Measurements from ENCODE around the gene AHCTF1. TPM values are rescaled to one million over a fixed set of nuclear protein-coding genes. Genes with fewer than 3 reads are reported as not detected.
A peak's percentile ranks its signal among the peaks of the same experiment; 100 is the strongest.

AHCTF1 gene
- total RNA-seq, 1 donor from 2014 or later, result 20.8 TPM

- TF ChIP-seq CTCF (IDR thresholded peaks at IDR 0.05; ENCODE audit: borderline replicate concordance), result no peak
- Histone ChIP-seq H3K9me3 (replicated peaks) (no peaks in the 10 kb centered on the region), H3K36me3 (no peaks in the 10 kb centered on the region), H3K27me3 (ENCODE audit: low read depth) (no peaks in the 10 kb centered on the region), H3K4me3 (peak overlapping the region; percentile 42), H3K4me1 (peaks cover 35% of the 10 kb centered on the region), H3K27ac (replicated peaks) (peak overlapping the region; percentile 75)
- intact Hi-C loops (cut with micrococcal nuclease), result no loop called here
- peak; percentile 39 for DNase-seq
Measured at GRCh38 chr1:246794828-246795671, 136.7 kb downstream of the AHCTF1 start.

GRCh38 chr1:246794048-246794827 is 137.5 kb downstream of the AHCTF1 start:
- Histone ChIP-seq H3K4me1 (peaks cover 29% of the 10 kb centered on the region), H3K9me3 (replicated peaks) (no peaks in the 10 kb centered on the region), H3K36me3 (no peaks in the 10 kb centered on the region), H3K4me3 (no peak overlapping the region), H3K27me3 (ENCODE audit: low read depth) (peaks cover 5% of the 10 kb centered on the region), H3K27ac (replicated peaks) (peak overlapping the region; percentile 75)
- no peak for TF ChIP-seq CTCF (IDR thresholded peaks at IDR 0.05; ENCODE audit: borderline replicate concordance)
- intact Hi-C loops (cut with micrococcal nuclease), result no loop called here
- DNase-seq, result no peak

GRCh38 chr1:246793356-246793896 is 138.3 kb downstream of the AHCTF1 start:
- no peak overlapping the region for H3K27ac ChIP-seq (replicated peaks)
- H3K27me3 ChIP-seq (ENCODE audit: low read depth), result peaks cover 5% of the 10 kb centered on the region
- H3K4me1 ChIP-seq, result peaks cover 27% of the 10 kb centered on the region
- TF ChIP-seq CTCF (IDR thresholded peaks at IDR 0.05; ENCODE audit: borderline replicate concordance), result no peak
- no peaks in the 10 kb centered on the region for H3K36me3 ChIP-seq
- DNase-seq, result no peak
- no peak overlapping the region for H3K4me3 ChIP-seq
- H3K9me3 ChIP-seq (replicated peaks), result no peaks in the 10 kb centered on the region
- intact Hi-C loops (cut with micrococcal nuclease), result no loop called here

- peaks cover 20% of the 10 kb centered on the region for H3K4me1 ChIP-seq
- no peaks in the 10 kb centered on the region for H3K36me3 ChIP-seq
- H3K4me3 ChIP-seq, result no peak overlapping the region
- intact Hi-C loops (cut with micrococcal nuclease), result no loop called here
- no peak overlapping the region for H3K27ac ChIP-seq (replicated peaks)
- no peak for DNase-seq
- H3K27me3 ChIP-seq (ENCODE audit: low read depth), result peaks cover 5% of the 10 kb centered on the region
- no peaks in the 10 kb centered on the region for H3K9me3 ChIP-seq (replicated peaks)
- TF ChIP-seq CTCF (IDR thresholded peaks at IDR 0.05; ENCODE audit: borderline replicate concordance), result no peak
Measured at GRCh38 chr1:246792603-246793002, 139.1 kb downstream of the AHCTF1 start.

GRCh38 chr1:246791303-246791918 is 140.3 kb downstream of the AHCTF1 start:
- no peak overlapping the region for H3K27ac ChIP-seq (replicated peaks)
- H3K4me3 ChIP-seq, result no peak overlapping the region
- peaks cover 19% of the 10 kb centered on the region for H3K4me1 ChIP-seq
- H3K27me3 ChIP-seq (ENCODE audit: low read depth), result peaks cover 5% of the 10 kb centered on the region
- DNase-seq, result no peak
- intact Hi-C loops (cut with micrococcal nuclease), result no loop called here
- no peaks in the 10 kb centered on the region for H3K9me3 ChIP-seq (replicated peaks)
- H3K36me3 ChIP-seq, result no peaks in the 10 kb centered on the region
- no peak for TF ChIP-seq CTCF (IDR thresholded peaks at IDR 0.05; ENCODE audit: borderline replicate concordance)

Data from left ventricle myocardium inferior (tissue), 1 donor.